Loucy (cell line): ENCODE results near the gene NARF.

ENCODE experiments used
- EZH2phosphoT487 ChIP-seq: fragments of 200-600 bp; IDR thresholded peaks from 2 replicates; pipeline ENCODE4 v1.6.1; 2018; ENCODE audit warnings: antibody characterized with exemption, mild to moderate bottlenecking, moderate library complexity, borderline replicate concordance
- TF ChIP-seq, protein P1 (sequence below): fragments of 200-600 bp; sonication (generic); conservative IDR thresholded peaks from 2 replicates; pipeline ENCODE4 v1.5.1; 2014; ENCODE audit warnings: mild to moderate bottlenecking, antibody characterized with exemption, low read length

DNA sequence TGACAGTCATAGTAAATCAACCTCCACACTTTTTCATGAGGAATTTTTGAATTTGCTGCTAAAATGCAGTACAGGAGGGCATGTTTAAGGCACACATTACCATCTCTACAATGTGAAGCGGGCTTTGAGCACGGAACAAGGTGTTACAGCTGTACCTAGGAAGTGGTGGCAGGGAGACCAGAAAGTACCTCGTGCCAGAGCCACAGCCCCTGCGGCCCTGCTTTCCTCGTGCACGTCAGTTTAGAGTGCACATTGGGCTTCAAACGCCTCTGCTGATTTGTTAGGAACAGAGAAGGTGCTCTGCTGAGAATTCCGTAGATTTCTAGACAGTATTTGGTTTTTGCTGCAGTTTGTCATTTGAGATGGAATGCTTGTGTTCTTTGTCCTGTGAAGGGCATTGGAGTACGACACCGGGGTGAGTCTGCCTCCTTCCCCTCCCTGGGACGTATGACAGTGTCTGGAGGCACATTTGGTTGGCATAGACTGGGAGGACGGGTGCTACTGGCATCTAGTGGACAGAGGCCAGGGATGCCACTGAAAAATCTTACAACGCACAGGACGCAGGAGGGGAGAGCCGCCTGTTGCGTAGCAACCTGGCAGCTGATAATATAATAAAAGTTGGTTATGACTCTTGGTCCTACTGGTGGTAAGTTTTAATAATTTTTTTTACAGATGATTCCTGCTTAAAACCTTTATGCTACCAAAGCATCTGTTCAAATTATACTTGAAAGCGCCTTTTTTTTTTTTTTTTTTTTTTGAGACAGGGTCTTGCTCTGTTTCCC is 70.1 kb downstream of the NARF start:
- TF ChIP-seq, protein P1, sequence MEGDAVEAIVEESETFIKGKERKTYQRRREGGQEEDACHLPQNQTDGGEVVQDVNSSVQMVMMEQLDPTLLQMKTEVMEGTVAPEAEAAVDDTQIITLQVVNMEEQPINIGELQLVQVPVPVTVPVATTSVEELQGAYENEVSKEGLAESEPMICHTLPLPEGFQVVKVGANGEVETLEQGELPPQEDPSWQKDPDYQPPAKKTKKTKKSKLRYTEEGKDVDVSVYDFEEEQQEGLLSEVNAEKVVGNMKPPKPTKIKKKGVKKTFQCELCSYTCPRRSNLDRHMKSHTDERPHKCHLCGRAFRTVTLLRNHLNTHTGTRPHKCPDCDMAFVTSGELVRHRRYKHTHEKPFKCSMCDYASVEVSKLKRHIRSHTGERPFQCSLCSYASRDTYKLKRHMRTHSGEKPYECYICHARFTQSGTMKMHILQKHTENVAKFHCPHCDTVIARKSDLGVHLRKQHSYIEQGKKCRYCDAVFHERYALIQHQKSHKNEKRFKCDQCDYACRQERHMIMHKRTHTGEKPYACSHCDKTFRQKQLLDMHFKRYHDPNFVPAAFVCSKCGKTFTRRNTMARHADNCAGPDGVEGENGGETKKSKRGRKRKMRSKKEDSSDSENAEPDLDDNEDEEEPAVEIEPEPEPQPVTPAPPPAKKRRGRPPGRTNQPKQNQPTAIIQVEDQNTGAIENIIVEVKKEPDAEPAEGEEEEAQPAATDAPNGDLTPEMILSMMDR = peak; percentile 52
- TF ChIP-seq EZH2phosphoT487 = no peak
